Measurements from ENCODE around the gene ATP2B3.

GRCh38 chrX:153516073-153516472 lies 1.4 kb upstream of the ATP2B3 start:
- TF ChIP-seq POLR2A (IDR thresholded peaks at IDR 0.05; ENCODE audit: low read depth, low read length) = no peak
- TF ChIP-seq PAX5 (IDR thresholded peaks at IDR 0.05; ENCODE audit: insufficient read depth, low read length, severe bottlenecking) = no peak
- no peak for TF ChIP-seq POLR2AphosphoS5 (IDR thresholded peaks at IDR 0.05; ENCODE audit: low read depth, low read length)
